Neural crest cell (in vitro differentiated cells): ENCODE results near the gene ZNF414. TPM values are rescaled to one million over a fixed set of nuclear protein-coding genes. Genes with fewer than 3 reads are reported as not detected.
"Not testable (repeated sequence)": the region's sequence is repeated elsewhere in the genome, so short reads cannot be mapped to it uniquely, and the experiment has no call there.

Experiments
- DNase-seq: peaks from one replicate; pipeline ENCODE4 v3.0.0; 2021; ENCODE audit warnings: low read depth, mixed read lengths, low spot score
- H3K27ac Mint-ChIP-seq: one replicate; pipeline ENCODE4 v1.8.0; 2021; ENCODE audit warnings: mild to moderate bottlenecking, mixed read lengths; ENCODE audit not compliant: unreplicated experiment
- H3K27me3 Mint-ChIP-seq: 2 replicates; pipeline ENCODE4 v1.8.0; 2021; ENCODE audit warnings: low read depth, mild to moderate bottlenecking, mixed read lengths
- H3K36me3 Mint-ChIP-seq: 2 replicates; pipeline ENCODE4 v1.8.0; 2021; ENCODE audit warnings: low read depth, mild to moderate bottlenecking, mixed read lengths
- H3K4me1 Mint-ChIP-seq: 2 replicates; pipeline ENCODE4 v1.8.0; 2021; ENCODE audit warnings: mixed read lengths
- H3K4me3 Mint-ChIP-seq: one replicate; pipeline ENCODE4 v1.8.0; 2021; ENCODE audit warnings: mild to moderate bottlenecking, mixed read lengths
- H3K9me3 Mint-ChIP-seq: 2 replicates; pipeline ENCODE4 v1.8.0; 2021; ENCODE audit warnings: mixed read lengths
- CTCF ChIP-seq: fragments of 200-600 bp; sonication (generic); conservative IDR thresholded peaks from 2 replicates; pipeline ENCODE4 v1.5.0; 2021; ENCODE audit warnings: antibody characterized with exemption, mild to moderate bottlenecking
- total RNA-seq: library from RNA; stranded (reverse); gene quantifications from 2 replicates; pipeline ENCODE4 v1.2.1, GENCODE V29; 2021

ZNF414 gene
- total RNA-seq, 1 donor from 2014 or later = 31.8 TPM

- Mint-ChIP-seq H3K4me3 (peak overlapping the region; percentile 64), H3K27me3 (peaks cover 5% of the 10 kb centered on the region), H3K36me3 (peaks cover 3% of the 10 kb centered on the region), H3K9me3 (peaks cover 3% of the 10 kb centered on the region), H3K27ac (peak overlapping the region; percentile 47), H3K4me1 (peaks cover 17% of the 10 kb centered on the region)
- DNase-seq = no peak
- TF ChIP-seq CTCF = no peak
These were observed 3.8 kb upstream of the ZNF414 start for GRCh38 chr19:8517551-8518442.

- DNase-seq = no peak
- peaks cover 20% of the 10 kb centered on the region for H3K4me1 Mint-ChIP-seq
- H3K9me3 Mint-ChIP-seq = peaks cover 3% of the 10 kb centered on the region
- TF ChIP-seq CTCF = no peak
- H3K27me3 Mint-ChIP-seq = peaks cover 5% of the 10 kb centered on the region
- H3K27ac Mint-ChIP-seq = no peak overlapping the region
- peak overlapping the region; percentile 76 for H3K4me3 Mint-ChIP-seq
- H3K36me3 Mint-ChIP-seq = peaks cover 3% of the 10 kb centered on the region
These were observed 1.4 kb upstream of the ZNF414 start for GRCh38 chr19:8515317-8515716.

GRCh38 chr19:8514505-8515009, 590 bp upstream of the ZNF414 start:
- not testable (repeated sequence) for H3K27ac Mint-ChIP-seq, H3K27me3 Mint-ChIP-seq, H3K9me3 Mint-ChIP-seq

GRCh38 chr19:8513036-8513686, 806 bp downstream of the ZNF414 start:
- Mint-ChIP-seq H3K36me3 (peaks cover 3% of the 10 kb centered on the region), H3K9me3 (peaks cover 3% of the 10 kb centered on the region), H3K27ac (peak overlapping the region; percentile 100), H3K27me3 (peaks cover 5% of the 10 kb centered on the region), H3K4me1 (peaks cover 20% of the 10 kb centered on the region), H3K4me3 (peak overlapping the region; percentile 94)
- no peak for TF ChIP-seq CTCF
- no peak for DNase-seq

More at GRCh38 chr19:8514505-8515009, 590 bp upstream of the ZNF414 start:
- DNase-seq, H3K36me3 Mint-ChIP-seq: not testable (repeated sequence)
- Mint-ChIP-seq H3K4me3 (peak overlapping the region; percentile 94), H3K4me1 (peaks cover 20% of the 10 kb centered on the region)

GRCh38 chr19:8512115-8512967, 1.6 kb downstream of the ZNF414 start:
- peaks cover under 1% of the 10 kb centered on the region for H3K27me3 Mint-ChIP-seq
- H3K4me1 Mint-ChIP-seq = peaks cover 20% of the 10 kb centered on the region
- no peak for DNase-seq
- H3K36me3 Mint-ChIP-seq = peaks cover 3% of the 10 kb centered on the region
- H3K27ac Mint-ChIP-seq = no peak overlapping the region
- peak overlapping the region; percentile 64 for H3K4me3 Mint-ChIP-seq
- H3K9me3 Mint-ChIP-seq = peaks cover 3% of the 10 kb centered on the region
- no peak for TF ChIP-seq CTCF
